Inferior parietal cortex (tissue), 1 donor: ENCODE results near the gene UTP4.
A peak's percentile ranks its signal among the peaks of the same experiment; 100 is the strongest.
"Not testable (repeated sequence)": the region's sequence is repeated elsewhere in the genome, so short reads cannot be mapped to it uniquely, and the experiment has no call there.

Experiments
- DNase-seq: peaks from one replicate; pipeline ENCODE4 v3.0.0-alpha.2; 2016; ENCODE audit errors: extremely low spot score

UTP4 gene

DNA sequence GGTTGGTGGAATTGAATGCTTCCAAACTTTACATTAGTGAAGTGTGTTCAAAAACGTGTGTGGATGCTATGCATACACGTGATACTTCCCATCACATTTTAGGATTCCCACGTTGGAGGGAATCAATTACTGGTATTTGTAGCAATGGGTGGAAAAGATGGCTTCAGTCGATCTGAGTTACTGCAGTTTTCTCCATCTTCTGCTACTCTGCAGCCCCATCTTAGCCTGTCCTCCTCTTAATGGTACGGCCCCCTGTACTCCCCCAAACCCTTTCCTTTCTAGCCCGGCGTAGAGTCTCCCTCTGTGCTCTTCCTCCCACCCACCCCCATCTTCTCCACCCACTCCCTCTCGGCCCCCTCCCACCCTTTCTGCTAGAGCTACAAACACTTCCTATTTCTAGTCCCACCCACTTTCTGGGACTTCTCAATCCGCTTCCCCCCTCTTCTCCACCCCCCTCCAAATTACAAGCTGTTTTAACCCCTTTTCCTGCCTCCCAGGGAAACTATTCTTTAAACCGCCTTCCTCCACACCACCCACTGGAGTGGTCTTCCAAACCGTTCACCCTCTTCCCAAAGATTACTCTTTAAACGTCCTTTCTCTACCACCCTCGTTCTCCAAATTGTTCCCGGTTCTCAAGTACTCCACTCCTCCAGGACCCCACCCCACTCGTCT, 1.1 kb upstream of the UTP4 start:
- DNase-seq: no peak

DNA sequence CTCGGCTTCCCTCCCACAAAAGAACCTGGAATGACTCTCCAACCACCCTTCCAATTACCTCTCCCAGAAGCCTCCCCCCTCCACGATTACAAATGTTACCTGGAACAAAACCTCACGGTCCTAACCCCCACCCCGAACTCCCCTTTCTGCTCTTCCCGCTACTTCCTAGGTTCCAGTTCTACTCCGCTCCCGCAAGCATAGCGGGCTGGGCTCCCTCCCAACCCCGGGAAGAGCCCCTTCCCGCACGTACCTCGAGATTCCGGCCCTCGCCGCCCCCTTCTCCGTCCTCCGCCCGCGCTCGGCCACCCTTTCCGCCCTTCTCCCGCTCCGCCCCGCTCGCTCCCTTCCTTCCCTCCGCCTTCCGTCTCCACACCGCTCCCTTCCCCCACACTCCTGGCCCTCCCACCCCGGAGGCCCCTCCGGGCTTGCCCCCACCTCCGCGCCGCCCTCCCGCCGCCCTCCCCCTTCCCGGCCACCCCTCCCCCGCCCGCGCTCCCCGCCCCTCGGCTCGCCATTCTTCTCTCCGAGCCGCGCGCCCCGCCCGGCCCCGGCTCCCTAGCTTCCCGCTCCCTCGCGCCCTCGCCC, 518 bp upstream of the UTP4 start:
- no peak for DNase-seq

GRCh38 chr16:69133373-69133954, 1.0 kb downstream of the UTP4 start:
- no peak for DNase-seq

- DNase-seq: no peak
These were observed 6.2 kb downstream of the UTP4 start for GRCh38 chr16:69138608-69139007.

DNA sequence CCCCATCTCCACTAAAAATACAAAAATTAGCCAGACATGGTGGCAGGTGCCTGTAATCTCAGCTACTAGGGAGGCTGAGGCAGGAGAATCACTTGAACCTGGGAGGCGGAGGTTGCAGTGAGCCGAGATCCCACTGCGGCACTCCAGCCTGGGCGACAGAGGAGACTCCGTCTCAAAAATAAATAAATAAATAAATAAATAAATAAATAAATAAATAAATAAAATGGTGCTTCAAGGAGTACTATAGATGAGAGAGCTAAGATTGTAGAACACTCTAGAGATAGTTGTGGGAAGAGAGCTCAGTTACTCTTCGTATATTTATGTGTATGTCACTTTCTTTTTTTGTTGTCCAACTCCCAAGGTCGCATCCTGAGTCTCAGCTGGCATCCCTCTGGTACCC, 7.0 kb downstream of the UTP4 start:
- DNase-seq: not testable (repeated sequence)

GRCh38 chr16:69141014-69141413, 8.6 kb downstream of the UTP4 start:
- no peak for DNase-seq

GRCh38 chr16:69141936-69142335, 9.5 kb downstream of the UTP4 start:
- no peak for DNase-seq

DNA sequence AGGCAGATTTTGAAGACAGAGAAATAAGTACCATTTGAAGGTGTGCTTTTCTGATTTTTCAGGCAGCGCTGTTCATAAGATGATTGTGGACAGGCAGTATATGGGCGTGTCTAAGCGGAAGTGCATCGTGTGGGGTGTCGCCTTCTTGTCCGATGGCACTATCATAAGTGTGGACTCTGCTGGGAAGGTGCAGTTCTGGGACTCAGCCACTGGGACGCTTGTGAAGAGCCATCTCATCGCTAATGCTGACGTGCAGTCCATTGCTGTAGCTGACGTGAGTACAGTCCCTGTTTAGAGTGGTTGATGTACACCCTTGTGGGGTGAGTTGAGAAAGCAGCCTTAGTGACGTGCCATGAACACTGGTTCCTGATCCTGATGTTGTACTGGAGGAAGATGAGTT, 10.7 kb downstream of the UTP4 start:
- DNase-seq: no peak

GRCh38 chr16:69145658-69146057, 13.2 kb downstream of the UTP4 start:
- no peak for DNase-seq

DNA sequence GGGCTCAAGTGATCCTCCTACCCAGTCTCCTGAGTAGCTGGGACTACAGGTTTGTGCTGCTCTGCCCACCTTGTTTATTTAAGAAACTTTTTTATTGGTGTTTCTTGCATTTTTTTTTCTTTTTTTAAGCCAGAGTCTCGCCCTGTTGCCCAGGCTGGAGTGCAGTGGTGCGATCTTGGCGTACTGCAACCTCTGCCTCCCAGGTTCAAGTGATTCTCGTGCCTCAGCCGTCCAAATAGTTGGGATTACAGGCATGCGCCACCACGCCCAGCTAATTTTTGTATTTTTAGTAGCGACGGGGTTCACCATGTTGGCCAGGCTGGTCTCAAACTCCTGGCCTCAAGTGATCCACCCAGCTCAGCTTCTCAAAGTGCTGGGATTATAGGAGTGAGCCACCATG, 17.2 kb downstream of the UTP4 start:
- not testable (repeated sequence) for DNase-seq

DNA sequence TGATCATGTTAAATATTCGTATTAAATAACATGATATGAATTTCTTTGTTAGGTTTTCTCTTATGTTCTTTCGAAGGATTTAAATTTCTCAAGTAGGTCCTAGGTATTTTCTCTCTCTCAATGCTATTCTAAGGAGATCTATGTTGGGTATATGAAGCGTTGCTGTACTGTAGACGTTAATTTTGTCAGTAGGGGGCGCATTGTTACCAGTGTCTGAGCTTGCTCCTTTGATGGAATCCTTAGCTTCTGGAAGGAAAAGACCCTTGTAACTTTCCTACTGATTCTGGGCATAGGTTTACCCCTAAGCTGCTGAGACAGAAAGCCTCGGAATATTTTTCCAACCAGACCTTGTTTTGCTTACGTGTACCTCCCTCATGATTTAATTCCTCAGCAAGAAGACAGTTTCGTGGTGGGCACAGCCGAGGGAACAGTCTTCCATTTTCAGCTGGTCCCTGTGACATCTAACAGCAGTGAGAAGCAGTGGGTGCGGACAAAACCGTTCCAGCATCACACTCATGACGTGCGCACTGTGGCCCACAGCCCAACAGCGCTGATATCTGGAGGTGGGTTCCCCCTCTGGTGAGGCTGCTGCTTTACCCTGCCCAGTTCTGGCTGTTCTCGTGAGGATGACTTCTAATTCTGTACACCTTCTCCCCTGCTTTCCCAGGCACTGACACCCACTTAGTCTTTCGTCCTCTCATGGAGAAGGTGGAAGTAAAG, 17.9 kb downstream of the UTP4 start:
- peak; percentile 93 for DNase-seq

GRCh38 chr16:69157196-69157595, 24.7 kb downstream of the UTP4 start:
- DNase-seq: peak; percentile 60

DNA sequence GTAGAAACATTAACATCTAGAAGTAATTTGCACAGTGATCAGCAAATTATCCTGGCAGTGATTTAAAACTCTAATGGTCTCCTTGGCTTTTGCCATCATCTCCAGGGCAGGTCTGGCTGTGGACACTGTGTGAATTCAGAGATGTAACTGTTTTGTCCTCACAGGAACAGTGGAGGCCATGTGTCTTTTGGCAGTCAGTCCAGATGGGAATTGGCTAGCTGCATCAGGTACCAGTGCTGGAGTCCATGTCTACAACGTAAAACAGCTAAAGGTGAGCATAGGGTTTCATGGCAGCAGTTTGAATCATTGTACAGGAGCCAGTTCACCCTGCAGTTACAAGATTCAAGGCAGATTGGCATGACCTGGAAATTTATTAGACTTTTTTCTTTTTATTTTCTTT, 27.7 kb downstream of the UTP4 start:
- DNase-seq: no peak

- no peak for DNase-seq
These were observed 33.1 kb downstream of the UTP4 start for GRCh38 chr16:69165584-69165983.

- no peak for DNase-seq
These were observed 33.9 kb downstream of the UTP4 start for GRCh38 chr16:69166221-69166833.

DNA sequence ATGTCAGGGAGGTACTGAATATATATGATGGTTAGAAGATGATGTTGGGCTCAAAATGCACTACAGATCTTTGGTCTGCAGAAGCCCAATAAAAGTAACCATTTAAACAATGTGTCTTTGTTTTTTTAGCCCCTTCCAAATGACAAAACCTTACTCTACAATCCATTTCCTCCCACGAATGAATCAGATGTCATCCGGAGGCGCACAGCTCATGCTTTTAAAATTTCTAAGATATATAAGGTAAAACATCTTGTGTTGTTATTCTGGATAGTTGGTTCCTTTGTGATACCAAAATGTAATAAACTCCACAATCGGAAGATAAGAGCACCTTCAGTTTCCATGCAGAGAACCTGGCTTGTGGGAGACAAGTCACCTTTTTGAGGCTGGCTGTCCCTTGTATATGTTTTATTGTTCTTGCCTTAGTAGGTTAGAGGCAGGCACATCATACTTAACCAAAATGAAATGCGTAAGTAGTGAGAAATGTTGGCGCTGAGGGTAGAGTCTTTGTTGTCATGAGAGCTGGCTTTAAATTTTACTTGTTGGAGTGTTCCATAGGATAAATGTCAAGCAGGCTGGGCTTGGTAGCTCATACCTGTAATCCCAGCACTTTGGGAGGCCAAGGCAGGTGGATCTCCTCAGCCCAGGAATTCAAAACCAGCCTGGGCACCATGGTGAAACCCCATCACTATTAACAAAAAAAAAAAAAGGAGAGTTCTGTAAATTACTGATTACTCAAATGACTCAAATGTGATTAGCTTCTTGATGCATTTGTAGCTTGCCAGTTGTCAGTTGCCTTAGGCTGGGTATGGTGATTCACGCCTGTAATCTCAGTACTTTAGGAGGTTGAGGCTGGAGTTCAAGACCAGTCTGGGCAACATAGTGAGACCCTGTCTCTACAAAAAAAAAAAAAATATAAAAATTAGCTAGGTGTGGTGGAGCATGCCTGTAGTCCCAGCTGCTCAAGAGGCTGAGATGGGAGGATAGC, 34.8 kb downstream of the UTP4 start:
- no peak for DNase-seq

- DNase-seq: no peak
These were observed 36.6 kb downstream of the UTP4 start for GRCh38 chr16:69169051-69169450.

DNA sequence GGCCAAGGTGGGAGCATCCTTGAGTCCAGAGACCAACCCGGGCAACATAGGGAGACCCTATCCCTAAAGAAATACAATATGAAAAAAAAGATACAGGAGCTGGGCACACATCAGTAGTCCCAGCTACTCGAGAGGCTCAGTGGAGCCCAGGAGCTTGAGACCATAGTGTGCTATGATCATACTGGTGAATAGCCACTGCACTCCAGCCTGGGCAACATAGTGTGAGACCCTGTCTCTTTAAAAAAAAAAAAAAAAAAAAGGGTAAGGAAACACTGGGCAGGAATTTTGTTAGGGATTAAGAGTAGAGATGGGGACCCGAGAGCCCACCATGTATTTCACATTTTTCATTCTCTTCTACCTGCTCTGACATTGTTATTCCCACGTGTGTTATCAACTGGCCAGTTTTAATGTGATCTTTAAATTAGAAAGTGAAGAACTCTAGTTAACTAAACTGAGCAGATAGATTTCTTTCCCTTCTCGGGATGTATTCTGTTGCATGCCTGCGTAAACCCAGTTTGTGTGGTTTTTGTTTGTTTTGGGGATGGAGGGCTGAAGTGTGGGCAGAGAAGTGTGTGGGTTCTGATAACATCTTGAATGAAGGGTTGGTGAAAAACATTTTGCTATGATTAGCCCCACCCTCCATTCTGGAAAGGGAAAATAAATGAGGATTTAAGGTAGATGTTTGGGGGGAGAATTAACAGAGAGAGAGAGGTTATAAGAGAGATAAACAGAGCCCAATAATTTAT, 37.3 kb downstream of the UTP4 start:
- no peak for DNase-seq

GRCh38 chr16:69171325-69172084, 39.1 kb downstream of the UTP4 start:
- DNase-seq: no peak
